Activated B cell treated with CpG ODN at 0.5 μM for 24 hours (primary cell): ENCODE measurements around the gene INPP5A. TPM values are rescaled to one million over a fixed set of nuclear protein-coding genes. Genes with fewer than 3 reads are reported as not detected.

Experiments used
- ATAC-seq: fragments of 200-7000 bp; cut with Tn5 transposase; one replicate; pipeline ENCODE4 v1.10.0; 2021; ENCODE audit warnings: low read depth, mild to moderate bottlenecking, moderate library complexity
- CTCF ChIA-PET: fragments of 350-600 bp; sonication (Branson Sonifier 250); formaldehyde crosslinking; loops from one replicate; lab custom pipeline; 2021; ENCODE audit warnings: antibody characterized with exemption; lab: Charles Lee
- POLR2A ChIA-PET: fragments of 350-600 bp; sonication (Branson Sonifier 250); formaldehyde crosslinking; loops from one replicate; lab custom pipeline; 2021; ENCODE audit warnings: antibody characterized with exemption; lab: Charles Lee
- DNase-seq: peaks from one replicate; pipeline ENCODE4 v3.0.0; 2022
- H3K27ac Mint-ChIP-seq: one replicate; pipeline ENCODE4 v1.8.0; 2020; ENCODE audit warnings: mixed read lengths
- H3K27me3 Mint-ChIP-seq: one replicate; pipeline ENCODE4 v1.8.0; 2021; ENCODE audit warnings: mixed read lengths
- H3K36me3 Mint-ChIP-seq: one replicate; pipeline ENCODE4 v1.8.0; 2021; ENCODE audit warnings: low read depth, mixed read lengths
- H3K4me1 Mint-ChIP-seq: one replicate; pipeline ENCODE4 v1.8.0; 2021; ENCODE audit warnings: mixed read lengths
- H3K4me3 Mint-ChIP-seq: one replicate; pipeline ENCODE4 v1.8.0; 2020; ENCODE audit warnings: mild to moderate bottlenecking, mixed read lengths
- H3K9me3 Mint-ChIP-seq: one replicate; pipeline ENCODE4 v1.8.0; 2020; ENCODE audit warnings: mixed read lengths
- CTCF ChIP-seq: fragments of 200-600 bp; IDR thresholded peaks from one replicate; pipeline ENCODE4 v1.8.0; 2022; ENCODE audit warnings: antibody characterized with exemption, mild to moderate bottlenecking
- intact Hi-C: fragments of 100-400 bp; cut with micrococcal nuclease; formaldehyde crosslinking; loops from one replicate; pipeline ENCODE4 v1.15.1; 2024
- total RNA-seq: library from RNA; stranded (reverse); gene quantifications from 2 replicates; pipeline ENCODE4 v1.2.3, GENCODE V29; 2022

INPP5A gene
- total RNA-seq, 1 donor from 2014 or later, result 24.9 TPM

DNA sequence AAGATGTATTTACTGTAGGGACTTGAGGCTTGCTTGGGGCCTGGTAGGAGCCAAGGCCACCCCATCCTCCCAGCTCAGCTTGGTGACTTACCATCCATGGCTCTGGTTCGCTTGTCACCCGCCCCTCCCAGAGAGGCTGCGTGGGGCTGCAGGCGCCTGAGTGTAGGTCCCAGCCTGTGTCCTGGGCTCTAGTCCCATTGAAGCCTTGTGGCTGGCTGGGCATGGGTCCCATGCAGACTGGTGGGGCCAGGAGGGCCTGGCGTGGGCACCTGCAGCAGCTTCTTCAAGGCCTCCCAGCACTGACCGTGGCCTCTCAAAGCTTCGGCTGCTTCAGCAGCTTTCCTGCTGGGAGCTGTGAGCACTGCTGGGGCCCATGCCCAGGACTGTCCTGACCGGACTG, 118.1 kb downstream of the INPP5A start:
- intact Hi-C loops, result loop anchor here (10.0 kb wide), 1 partner anchor 669 kb away; no protein-coding TSS in a partner anchor
- ChIA-PET POLR2A (no interaction called here), CTCF (interaction anchor here (1.1 to 1.3 kb wide), 2 partner anchors 11 to 197 kb away, joined by 3 to 5 read pairs; no protein-coding TSS in a partner anchor)

GRCh38 chr10:132656283-132657126, 118.9 kb downstream of the INPP5A start:
- ChIA-PET CTCF (interaction anchor here (1.3 kb wide), 1 partner anchor 11 kb away, joined by 3 read pairs; no protein-coding TSS in a partner anchor), POLR2A (no interaction called here)
- Mint-ChIP-seq H3K27me3 (no peaks in the 10 kb centered on the region), H3K27ac (no peak overlapping the region), H3K9me3 (no peaks in the 10 kb centered on the region), H3K36me3 (peaks cover 49% of the 10 kb centered on the region), H3K4me3 (no peak overlapping the region), H3K4me1 (peaks cover 2% of the 10 kb centered on the region)
- ATAC-seq (no peak), DNase-seq (no peak)
- intact Hi-C loops, result loop anchor here (10.0 kb wide), 1 partner anchor 668 kb away; no protein-coding TSS in a partner anchor
- no peak for TF ChIP-seq CTCF

More for the DNA sequence above, 118.1 kb downstream of the INPP5A start:
- peaks cover 47% of the 10 kb centered on the region for H3K36me3 Mint-ChIP-seq
- H3K9me3 Mint-ChIP-seq, result no peaks in the 10 kb centered on the region
- no peak for ATAC-seq
- TF ChIP-seq CTCF, result no peak
- DNase-seq, result no peak
- no peak overlapping the region for H3K27ac Mint-ChIP-seq
- H3K4me1 Mint-ChIP-seq, result peaks cover 2% of the 10 kb centered on the region
- no peaks in the 10 kb centered on the region for H3K27me3 Mint-ChIP-seq
- no peak overlapping the region for H3K4me3 Mint-ChIP-seq

DNA sequence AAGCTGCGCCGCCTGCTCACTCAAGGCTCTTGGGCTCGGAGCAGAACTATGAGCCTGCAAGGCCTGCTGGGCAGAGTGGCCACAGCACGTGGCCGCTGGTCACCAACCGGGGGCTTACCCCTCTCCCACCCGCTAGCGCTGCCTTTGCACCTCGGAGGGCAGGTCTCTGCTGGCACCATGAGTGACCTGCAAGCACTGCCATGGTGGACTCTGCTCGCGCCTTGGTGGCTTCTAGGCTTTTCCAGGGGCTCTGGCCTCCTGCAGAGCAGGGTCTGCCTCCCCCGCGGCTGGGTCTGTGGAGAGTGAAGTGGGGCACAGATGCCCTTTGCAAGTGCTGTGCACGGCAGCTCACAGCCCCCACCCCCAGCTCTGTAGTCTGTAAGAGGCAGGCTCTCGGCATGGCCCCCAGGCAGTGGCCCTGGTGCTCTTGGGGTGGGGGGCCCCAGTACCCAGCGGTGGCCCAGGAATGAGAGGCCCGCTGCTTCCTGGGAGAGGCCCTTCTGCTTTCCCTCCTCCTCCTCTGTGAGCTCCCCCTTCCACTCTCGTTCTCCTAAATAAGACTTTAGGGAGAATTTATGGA, 119.6 kb downstream of the INPP5A start:
- ATAC-seq, result no peak
- Mint-ChIP-seq H3K9me3 (no peaks in the 10 kb centered on the region), H3K4me3 (no peak overlapping the region), H3K36me3 (peaks cover 52% of the 10 kb centered on the region), H3K27ac (no peak overlapping the region), H3K4me1 (peaks cover 2% of the 10 kb centered on the region), H3K27me3 (no peaks in the 10 kb centered on the region)
- no peak for TF ChIP-seq CTCF
- ChIA-PET CTCF (no interaction called here), POLR2A (no interaction called here)
- intact Hi-C loops, result loop anchor here (10.0 kb wide), 1 partner anchor 668 kb away; no protein-coding TSS in a partner anchor
- DNase-seq, result no peak

- intact Hi-C loops, result loop anchor here (10.0 kb wide), 1 partner anchor 667 kb away; no protein-coding TSS in a partner anchor
- Mint-ChIP-seq H3K4me1 (peaks cover 2% of the 10 kb centered on the region), H3K4me3 (no peak overlapping the region), H3K9me3 (no peaks in the 10 kb centered on the region), H3K27ac (no peak overlapping the region), H3K27me3 (no peaks in the 10 kb centered on the region), H3K36me3 (peaks cover 52% of the 10 kb centered on the region)
- CTCF ChIA-PET, result no interaction called here
- POLR2A ChIA-PET, result no interaction called here
- ATAC-seq, result no peak
- TF ChIP-seq CTCF, result no peak
- DNase-seq, result no peak
These were observed 120.2 kb downstream of the INPP5A start for GRCh38 chr10:132657748-132658147.
